ENCODE data around the gene MLIP. TPM values are rescaled to one million over a fixed set of nuclear protein-coding genes. Genes with fewer than 3 reads are reported as not detected.

The MLIP gene
- total and polyA plus RNA-seq, 2 experiments from 2014 or later, result not detected

GRCh38 chr6:54183616-54184015 lies 72.4 kb downstream of the MLIP start:
- DNase-seq (ENCODE audit: low spot score), result no peak
- Histone ChIP-seq H3K9me2 (ENCODE audit: insufficient read depth) (0 out of 2 replicates have a peak, but pooled peaks cover 4% of the 10 kb centered on the region), H3K79me2 (replicated peaks; ENCODE audit: insufficient read depth) (no peaks in the 10 kb centered on the region), H3K4me3 (no peak overlapping the region), H2AFZ (no peak overlapping the region), H3F3A (replicated peaks; ENCODE audit: low read depth) (no peaks in the 10 kb centered on the region), H3K36me3 (ENCODE audit: insufficient read depth) (no peaks in the 10 kb centered on the region), H3K27me3 (ENCODE audit: insufficient read depth) (no peaks in the 10 kb centered on the region), H3K27ac (ENCODE audit: low read depth) (no peak overlapping the region), H3K4me1 (ENCODE audit: insufficient read depth) (peaks cover 13% of the 10 kb centered on the region), H4K20me1 (replicated peaks; ENCODE audit: insufficient read depth) (no peaks in the 10 kb centered on the region), H3K4me2 (no peak overlapping the region)
- TF ChIP-seq JUNB (IDR thresholded peaks at IDR 0.05; ENCODE audit: unreplicated experiment) (no peak), REST (IDR thresholded peaks at IDR 0.05; ENCODE audit: unreplicated experiment) (no peak), NANOG (IDR thresholded peaks at IDR 0.05; ENCODE audit: borderline replicate concordance) (no peak), CTCF (conservative IDR thresholded peaks at IDR 0.05; ENCODE audit: low read depth in 2 of 2) (no peak), ZNF331 (CRISPR knock-in tag; IDR thresholded peaks at IDR 0.05; ENCODE audit: low read depth) (no peak), STAT1 (IDR thresholded peaks at IDR 0.05; ENCODE audit: unreplicated experiment) (no peak), CREB1 (CRISPR knock-in tag; IDR thresholded peaks at IDR 0.05; ENCODE audit: low read depth) (no peak), EZH2phosphoT487 (IDR thresholded peaks at IDR 0.05; ENCODE audit: unreplicated experiment) (no peak), ZNF462 (CRISPR knock-in tag; IDR thresholded peaks at IDR 0.05) (no peak), POLR2AphosphoS5 (IDR thresholded peaks at IDR 0.05; ENCODE audit: low read depth) (no peak), ZNF114 (CRISPR knock-in tag; IDR thresholded peaks at IDR 0.05) (no peak), EZH2 (IDR thresholded peaks at IDR 0.05; ENCODE audit: low read depth, unreplicated experiment) (no peak)
- TF ChIP-seq, protein P1, sequence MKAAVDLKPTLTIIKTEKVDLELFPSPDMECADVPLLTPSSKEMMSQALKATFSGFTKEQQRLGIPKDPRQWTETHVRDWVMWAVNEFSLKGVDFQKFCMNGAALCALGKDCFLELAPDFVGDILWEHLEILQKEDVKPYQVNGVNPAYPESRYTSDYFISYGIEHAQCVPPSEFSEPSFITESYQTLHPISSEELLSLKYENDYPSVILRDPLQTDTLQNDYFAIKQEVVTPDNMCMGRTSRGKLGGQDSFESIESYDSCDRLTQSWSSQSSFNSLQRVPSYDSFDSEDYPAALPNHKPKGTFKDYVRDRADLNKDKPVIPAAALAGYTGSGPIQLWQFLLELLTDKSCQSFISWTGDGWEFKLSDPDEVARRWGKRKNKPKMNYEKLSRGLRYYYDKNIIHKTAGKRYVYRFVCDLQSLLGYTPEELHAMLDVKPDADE (IDR thresholded peaks at IDR 0.05), result no peak
- Mint-ChIP-seq H3K9me3 (no peaks in the 10 kb centered on the region), H3K4me1 (peaks cover 19% of the 10 kb centered on the region), H3K36me3 (ENCODE audit: low read depth) (no peaks in the 10 kb centered on the region), H3K27ac (no peak overlapping the region), H3K27me3 (ENCODE audit: insufficient read depth, low read depth, poor library complexity) (no peaks in the 10 kb centered on the region), H3K4me3 (no peak overlapping the region)
- no peak for ATAC-seq
